Progenitor cell of endocrine pancreas (in vitro differentiated cells): ENCODE results near the gene CHRND. TPM values are rescaled to one million over a fixed set of nuclear protein-coding genes. Genes with fewer than 3 reads are reported as not detected.

ENCODE experiments used
- DNase-seq: peaks from one replicate; pipeline ENCODE4 v3.0.0; 2021; ENCODE audit warnings: low spot score; ENCODE audit not compliant: unreplicated experiment
- H3K27ac Mint-ChIP-seq: 2 replicates; pipeline ENCODE4 v1.8.0; 2021; ENCODE audit warnings: mild to moderate bottlenecking, moderate library complexity, mixed read lengths
- H3K27me3 Mint-ChIP-seq: 2 replicates; pipeline ENCODE4 v1.8.0; 2021; ENCODE audit warnings: mixed read lengths
- H3K36me3 Mint-ChIP-seq: 2 replicates; pipeline ENCODE4 v1.8.0; 2022; ENCODE audit warnings: mixed read lengths; ENCODE audit not compliant: insufficient read depth
- H3K4me1 Mint-ChIP-seq: 2 replicates; pipeline ENCODE4 v1.8.0; 2021; ENCODE audit warnings: low read depth, mixed read lengths
- H3K4me3 Mint-ChIP-seq: 2 replicates; pipeline ENCODE4 v1.8.0; 2021; ENCODE audit warnings: low read depth, mild to moderate bottlenecking, moderate library complexity, mixed read lengths
- H3K9me3 Mint-ChIP-seq: 2 replicates; pipeline ENCODE4 v1.8.0; 2021; ENCODE audit warnings: low read depth, mixed read lengths
- CTCF ChIP-seq: fragments of 200-600 bp; sonication (generic); IDR thresholded peaks from one replicate; pipeline ENCODE4 v1.5.0; 2021; ENCODE audit warnings: antibody characterized with exemption, mild to moderate bottlenecking; ENCODE audit not compliant: unreplicated experiment
- total RNA-seq: library from RNA; stranded (reverse); gene quantifications from 2 replicates; pipeline ENCODE4 v1.2.1, GENCODE V29; 2021

Gene CHRND
- total RNA-seq, 1 donor from 2014 or later, result 0.12 TPM

DNA sequence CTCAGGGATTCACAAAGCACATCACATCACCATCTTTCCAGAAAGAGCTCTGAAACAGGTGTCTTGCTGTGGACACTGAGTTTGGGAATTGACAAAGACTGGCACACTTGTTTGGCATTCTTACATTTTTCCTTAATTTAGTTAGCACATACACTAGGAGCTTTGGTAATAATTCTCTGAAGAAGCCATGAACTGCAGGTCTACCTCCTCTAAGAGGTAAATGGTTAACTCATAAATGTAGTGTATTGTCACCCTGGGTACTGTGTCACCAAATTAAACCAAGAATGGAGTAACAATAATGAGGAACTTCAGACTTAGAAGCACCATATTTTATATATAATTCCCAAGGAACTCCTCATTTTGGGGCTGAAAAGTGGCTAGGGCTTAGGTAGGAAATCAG lies 47.1 kb downstream of the CHRND start:
- Mint-ChIP-seq H3K27me3 (no peaks in the 10 kb centered on the region), H3K36me3 (peaks cover 22% of the 10 kb centered on the region), H3K4me3 (no peak overlapping the region), H3K4me1 (no peaks in the 10 kb centered on the region), H3K27ac (no peak overlapping the region), H3K9me3 (no peaks in the 10 kb centered on the region)
- TF ChIP-seq CTCF, result no peak
- no peak for DNase-seq

DNA sequence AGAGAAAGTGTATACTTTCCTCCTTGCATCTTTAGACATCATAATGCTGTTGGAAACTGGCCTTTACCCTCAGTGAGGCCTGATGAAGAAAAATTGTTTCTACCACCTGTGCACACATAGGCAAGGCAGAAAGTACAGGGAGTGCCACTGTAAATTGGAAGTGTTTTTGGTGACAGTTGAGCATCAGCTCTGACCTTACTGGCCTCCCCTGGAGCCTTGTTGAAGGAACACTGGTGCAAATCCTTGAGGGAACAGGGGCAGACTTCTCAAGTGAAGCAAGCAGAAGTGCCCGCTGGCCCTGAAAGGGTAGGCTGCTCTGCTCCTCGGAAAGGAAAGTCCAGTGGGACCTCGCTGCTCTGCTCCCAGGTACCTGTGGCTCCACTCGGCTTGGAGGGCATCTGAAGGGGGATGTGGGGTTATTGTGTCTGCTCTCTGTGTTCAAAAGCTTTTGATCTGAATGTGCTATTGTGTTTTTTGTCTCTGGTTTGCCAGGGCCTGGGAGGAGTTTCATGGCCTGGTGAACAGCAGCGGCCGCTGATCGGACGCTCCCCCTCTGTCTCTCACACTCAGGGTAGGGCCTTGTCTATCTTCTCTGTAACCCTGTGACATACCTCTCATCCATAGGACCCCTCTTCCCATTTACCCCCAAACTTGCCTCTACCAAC lies 47.9 kb downstream of the CHRND start:
- no peak overlapping the region for H3K27ac Mint-ChIP-seq
- peaks cover 3% of the 10 kb centered on the region for H3K4me1 Mint-ChIP-seq
- H3K4me3 Mint-ChIP-seq, result no peak overlapping the region
- peaks cover 20% of the 10 kb centered on the region for H3K36me3 Mint-ChIP-seq
- no peak for TF ChIP-seq CTCF
- no peak for DNase-seq
- no peaks in the 10 kb centered on the region for H3K27me3 Mint-ChIP-seq
- no peaks in the 10 kb centered on the region for H3K9me3 Mint-ChIP-seq

- Mint-ChIP-seq H3K4me3 (no peak overlapping the region), H3K27ac (no peak overlapping the region)
These were observed 48.9 kb downstream of the CHRND start for GRCh38 chr2:232574674-232575403.

GRCh38 chr2:232575404-232575746 lies 49.4 kb downstream of the CHRND start:
- peaks cover 3% of the 10 kb centered on the region for H3K4me1 Mint-ChIP-seq
- H3K27me3 Mint-ChIP-seq, result no peaks in the 10 kb centered on the region
- H3K36me3 Mint-ChIP-seq, result peaks cover 20% of the 10 kb centered on the region
- no peak for DNase-seq
- no peak overlapping the region for H3K27ac Mint-ChIP-seq
- no peak for TF ChIP-seq CTCF
- H3K9me3 Mint-ChIP-seq, result no peaks in the 10 kb centered on the region
- no peak overlapping the region for H3K4me3 Mint-ChIP-seq

More at GRCh38 chr2:232574674-232575403, 48.9 kb downstream of the CHRND start:
- H3K27me3 Mint-ChIP-seq, result no peaks in the 10 kb centered on the region
- H3K4me1 Mint-ChIP-seq, result peaks cover 3% of the 10 kb centered on the region
- no peak for DNase-seq
- peaks cover 20% of the 10 kb centered on the region for H3K36me3 Mint-ChIP-seq
- TF ChIP-seq CTCF, result no peak
- no peaks in the 10 kb centered on the region for H3K9me3 Mint-ChIP-seq

DNA sequence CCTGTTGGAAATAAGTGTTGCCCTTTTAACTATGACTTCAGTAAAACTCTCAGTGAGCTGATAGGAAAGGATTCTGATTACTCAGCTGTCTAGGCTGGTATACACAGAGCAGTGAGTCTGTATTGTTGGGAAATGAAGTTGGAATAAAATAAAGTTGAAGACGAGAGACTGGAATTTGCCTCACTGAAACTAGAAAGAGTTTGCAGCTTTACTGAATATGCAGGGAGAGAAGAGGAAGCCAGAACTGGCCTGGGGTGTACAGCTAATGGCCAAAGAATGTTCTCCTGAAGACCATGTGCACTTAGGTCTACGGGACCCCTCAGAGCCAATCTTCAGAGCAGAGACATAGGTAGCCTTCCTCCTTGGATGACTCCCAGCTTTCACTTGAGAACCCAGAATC lies 51.0 kb downstream of the CHRND start:
- H3K27ac Mint-ChIP-seq, result no peak overlapping the region
- peaks cover 27% of the 10 kb centered on the region for H3K36me3 Mint-ChIP-seq
- no peaks in the 10 kb centered on the region for H3K9me3 Mint-ChIP-seq
- no peak for TF ChIP-seq CTCF
- H3K27me3 Mint-ChIP-seq, result no peaks in the 10 kb centered on the region
- DNase-seq, result no peak
- H3K4me3 Mint-ChIP-seq, result no peak overlapping the region
- peaks cover 3% of the 10 kb centered on the region for H3K4me1 Mint-ChIP-seq
